Measurements from ENCODE around the gene TCF4.

TCF4 gene

DNA sequence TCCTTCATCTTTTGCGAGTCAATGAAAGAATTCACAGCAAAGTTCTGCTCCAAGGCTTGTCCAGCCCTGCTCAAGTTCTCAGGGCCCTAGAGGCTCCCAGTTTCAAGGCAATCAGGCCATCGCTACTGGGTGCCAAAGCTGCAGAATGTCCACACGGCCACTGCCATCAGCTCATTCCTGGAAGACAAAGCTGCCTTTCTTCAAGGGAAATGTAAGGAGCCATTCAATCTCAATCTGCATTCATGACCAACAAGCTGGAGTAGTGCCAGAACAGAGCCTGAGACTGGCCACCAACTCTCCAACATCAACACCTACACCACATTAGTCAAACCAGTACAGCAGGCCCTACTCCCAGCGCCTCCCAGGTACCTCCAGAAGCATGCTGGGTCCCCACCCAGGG is 202.2 kb downstream of the TCF4 start:
- DNase-seq (ENCODE audit: low spot score), result no peak

DNA sequence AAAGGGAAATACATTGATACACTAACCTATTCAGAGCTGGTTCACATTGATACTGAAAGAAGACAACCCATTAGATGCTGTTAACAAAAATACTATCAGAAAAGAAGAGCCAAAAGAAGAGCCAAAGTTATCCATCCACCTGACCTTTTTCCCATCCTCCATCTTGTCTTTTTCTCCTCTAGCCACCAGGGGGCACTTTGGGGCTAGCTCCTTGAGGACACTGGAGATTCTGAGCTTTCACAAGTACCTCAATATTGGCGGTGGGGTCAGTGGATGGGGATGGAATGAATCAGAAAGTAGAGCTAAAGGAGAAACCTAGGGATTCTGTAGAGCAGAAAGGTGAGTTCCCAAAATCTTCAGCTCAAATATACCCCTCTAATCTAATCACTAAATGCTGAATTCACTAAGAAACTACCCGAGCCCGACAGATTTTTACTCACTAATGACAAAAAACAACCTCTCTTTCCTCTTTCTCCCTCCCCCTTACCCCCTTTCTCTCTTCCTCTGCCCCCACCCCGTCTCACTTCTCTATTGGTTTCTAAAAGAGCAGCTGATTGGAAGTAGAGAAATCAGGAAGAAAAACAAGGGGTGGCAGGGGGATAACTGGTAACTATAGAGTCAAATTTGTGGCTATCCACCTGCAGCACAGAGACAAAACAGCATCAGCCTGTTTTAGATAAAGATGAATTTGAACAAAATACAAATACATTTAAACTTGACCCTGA is 203.3 kb downstream of the TCF4 start:
- DNase-seq (ENCODE audit: low spot score), result peak; percentile 39

DNA sequence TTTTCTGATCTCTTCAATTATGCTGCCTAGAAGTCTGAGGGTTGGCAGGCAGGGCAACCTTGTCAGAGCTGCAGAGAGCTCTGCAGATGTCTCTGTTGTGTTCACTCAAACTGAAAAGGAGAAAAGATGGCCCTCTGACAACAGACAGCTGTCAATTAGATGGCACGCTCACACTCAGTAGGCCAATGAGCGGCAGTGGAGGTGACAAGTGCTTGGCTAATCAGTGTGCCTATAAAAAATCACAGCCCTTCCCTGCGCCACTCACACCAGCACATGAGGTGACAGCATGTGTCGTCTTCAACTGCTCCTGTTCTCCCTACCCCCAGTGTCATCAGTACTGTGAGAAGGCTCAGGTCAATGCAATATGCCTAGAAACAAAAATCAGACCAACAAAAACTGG is 203.9 kb downstream of the TCF4 start:
- DNase-seq (ENCODE audit: low spot score), result no peak

DNA sequence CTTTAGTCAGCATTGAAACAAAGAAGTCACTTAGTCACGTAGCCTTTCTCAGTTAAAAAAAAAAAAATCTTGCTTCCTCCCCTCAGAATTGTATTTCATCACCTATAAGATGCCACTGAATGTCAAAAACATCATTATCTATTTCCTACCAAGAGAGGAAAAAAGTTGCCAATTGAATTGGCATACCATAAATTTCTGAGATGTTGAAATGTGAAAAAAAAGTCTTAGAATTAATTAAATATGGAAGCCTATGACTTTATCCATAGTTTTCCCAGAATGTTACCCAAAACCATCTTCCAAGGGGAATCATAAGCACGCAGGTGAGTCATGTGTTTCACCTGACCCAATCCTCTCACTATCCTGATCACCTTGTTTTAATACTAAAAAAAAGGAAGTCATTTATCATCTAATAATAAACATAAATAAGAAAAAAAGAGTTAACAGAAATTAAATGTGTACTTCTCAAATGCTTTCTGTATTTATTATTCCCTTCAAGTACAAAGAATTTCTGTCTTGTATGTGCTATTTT is 205.7 kb downstream of the TCF4 start:
- no peak for DNase-seq (ENCODE audit: low spot score)

DNA sequence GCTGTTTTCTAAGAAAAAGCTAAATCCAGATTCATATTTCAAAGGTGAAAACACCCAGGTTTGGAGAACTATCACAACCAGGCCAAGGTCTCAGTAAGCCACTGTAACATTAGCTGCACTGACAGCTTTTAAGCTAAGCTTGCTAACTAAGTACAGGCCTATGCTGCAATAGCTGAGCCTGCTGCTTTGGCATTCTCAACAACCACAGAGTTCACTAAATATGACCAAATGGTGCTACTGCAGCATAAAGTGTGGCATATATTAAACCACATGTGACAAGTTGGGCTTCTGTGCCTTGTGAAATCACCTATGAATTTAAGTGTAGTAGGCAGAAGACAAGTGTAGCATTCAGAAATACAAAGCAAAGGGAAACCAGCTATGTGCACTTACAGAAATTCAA is 206.7 kb downstream of the TCF4 start:
- peak; percentile 15 for DNase-seq (ENCODE audit: low spot score)

DNA sequence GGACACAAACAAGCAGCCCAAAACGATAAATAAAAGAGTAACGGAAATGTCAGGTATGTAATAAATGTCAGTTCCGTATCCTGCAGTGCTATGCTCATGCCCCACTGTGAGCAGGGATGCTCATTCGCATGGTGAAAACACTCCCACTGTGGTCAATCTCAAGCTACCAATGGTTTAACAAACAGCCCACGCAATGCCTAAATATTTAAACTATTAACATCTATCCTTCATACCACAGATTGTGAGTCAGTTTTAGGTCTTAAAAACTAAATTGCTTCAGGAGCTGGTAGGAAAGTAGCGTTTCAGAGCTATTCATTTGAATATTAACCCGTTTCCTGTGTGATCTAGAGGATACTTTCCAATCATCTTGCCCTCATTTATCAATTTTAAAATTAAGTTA is 207.4 kb downstream of the TCF4 start:
- no peak for DNase-seq (ENCODE audit: low spot score)

DNA sequence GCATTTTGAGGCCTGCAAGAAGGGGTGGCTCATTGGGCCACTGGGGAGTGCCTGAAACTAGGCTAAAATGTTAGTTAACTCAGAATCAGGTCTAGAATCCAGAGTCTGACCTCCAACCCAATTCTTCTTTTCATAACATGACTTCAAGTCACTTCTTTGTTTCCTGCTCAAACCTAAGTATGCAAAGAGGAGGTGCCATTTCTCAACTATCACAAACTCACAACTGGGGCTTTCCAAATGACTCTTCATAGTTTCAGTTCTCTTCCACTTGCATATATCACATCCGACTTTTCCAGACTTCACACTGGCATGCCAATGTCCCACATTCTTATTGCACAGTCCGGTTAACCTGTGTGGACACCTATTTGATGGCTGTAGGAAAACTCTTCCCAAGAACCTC is 211.6 kb downstream of the TCF4 start:
- no peak for DNase-seq (ENCODE audit: low spot score)

DNA sequence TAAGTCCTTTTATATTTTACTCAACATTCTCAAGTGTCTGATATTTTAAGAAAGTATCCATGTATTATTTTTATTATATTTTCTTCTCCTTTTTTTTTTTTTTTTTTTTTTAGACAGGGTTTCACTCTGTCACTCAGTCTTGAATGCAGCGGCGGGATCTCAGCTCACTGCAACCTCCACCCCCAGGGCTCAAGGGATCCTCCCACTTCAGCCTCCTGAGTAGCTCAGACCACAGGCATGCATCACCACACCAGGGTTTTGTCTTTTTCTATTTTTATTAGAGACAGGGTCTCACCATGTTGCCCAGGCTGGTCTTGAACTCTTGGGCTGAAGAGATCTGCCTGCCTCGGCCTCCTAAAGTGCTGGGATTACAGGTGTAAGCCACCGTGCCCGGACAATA is 212.1 kb downstream of the TCF4 start:
- no peak for DNase-seq (ENCODE audit: low spot score)

DNA sequence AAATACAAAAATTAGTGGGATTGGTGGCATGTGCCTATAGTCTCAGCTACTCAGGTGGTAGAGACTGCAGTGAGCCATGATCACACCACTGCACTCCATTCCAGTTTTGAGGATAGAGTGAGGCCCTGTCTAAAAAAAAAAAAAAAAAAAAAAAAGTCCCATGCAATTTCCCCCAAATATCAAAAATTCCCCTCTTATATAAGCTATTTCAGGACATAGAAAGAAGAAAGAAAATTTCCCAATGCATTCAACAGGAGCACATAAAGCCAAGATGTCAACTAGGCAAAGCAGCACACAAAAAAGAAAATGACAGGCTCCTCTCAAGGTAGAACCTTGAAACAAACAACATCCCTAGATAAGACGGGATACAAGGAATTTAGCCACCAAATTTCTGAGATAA is 213.3 kb downstream of the TCF4 start:
- DNase-seq (ENCODE audit: low spot score), result no peak

DNA sequence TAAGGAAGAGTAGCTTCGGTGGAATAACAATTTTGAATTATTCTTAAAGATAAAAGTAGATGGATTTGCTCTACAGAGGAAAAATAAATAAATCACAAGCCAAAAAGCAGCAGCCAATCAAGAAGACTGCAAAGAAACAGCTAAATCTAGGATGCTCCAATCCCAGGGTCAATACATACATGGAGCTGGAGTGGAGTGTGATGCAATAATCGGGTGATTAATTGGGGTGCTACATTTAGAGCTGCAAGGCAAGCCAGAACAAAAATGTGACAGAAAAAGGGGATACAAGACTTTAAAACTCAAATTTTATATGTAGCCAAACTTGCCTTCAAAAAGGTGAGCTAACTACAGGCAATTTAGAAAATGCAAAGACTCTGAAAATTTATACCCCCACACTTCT is 215.8 kb downstream of the TCF4 start:
- no peak for DNase-seq (ENCODE audit: low spot score)

DNA sequence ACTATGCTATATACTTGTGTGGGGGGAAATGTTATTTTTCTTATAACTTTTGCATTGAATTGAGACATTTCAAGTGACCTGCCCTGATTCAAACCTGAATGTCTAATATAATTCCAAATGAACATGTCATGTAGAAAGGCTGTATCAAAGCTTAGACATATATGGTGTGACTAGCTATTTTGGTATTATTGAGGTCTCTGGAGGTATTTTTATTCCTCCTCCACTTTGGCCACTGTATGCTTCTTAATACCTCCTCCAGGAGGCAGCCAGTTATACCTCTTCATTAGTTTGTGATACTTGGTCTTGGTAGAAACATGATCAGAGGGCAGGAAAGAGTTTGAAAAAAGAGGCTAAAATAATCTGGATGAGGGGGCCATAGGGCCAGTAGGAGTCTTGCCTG is 217.1 kb downstream of the TCF4 start:
- no peak for DNase-seq (ENCODE audit: low spot score)

DNA sequence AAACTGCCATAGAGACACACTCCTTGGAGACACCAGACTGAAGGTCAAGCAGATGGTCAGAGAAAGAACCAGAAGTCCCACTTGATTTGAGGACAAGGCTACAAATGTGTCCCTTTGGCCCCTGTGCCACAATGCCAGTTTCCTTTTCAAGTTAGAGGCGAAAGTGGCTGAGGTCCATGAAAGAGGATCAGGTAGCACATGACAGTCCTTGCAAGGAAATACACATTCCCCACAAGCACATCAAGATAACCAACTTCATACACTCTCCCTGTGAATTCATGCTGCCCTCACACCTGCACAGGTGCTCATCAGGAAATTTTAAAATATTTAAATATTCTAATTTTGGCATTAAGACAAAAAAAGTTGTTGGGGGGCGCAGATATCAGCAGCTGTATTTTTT is 218.6 kb downstream of the TCF4 start:
- DNase-seq (ENCODE audit: low spot score), result no peak

DNA sequence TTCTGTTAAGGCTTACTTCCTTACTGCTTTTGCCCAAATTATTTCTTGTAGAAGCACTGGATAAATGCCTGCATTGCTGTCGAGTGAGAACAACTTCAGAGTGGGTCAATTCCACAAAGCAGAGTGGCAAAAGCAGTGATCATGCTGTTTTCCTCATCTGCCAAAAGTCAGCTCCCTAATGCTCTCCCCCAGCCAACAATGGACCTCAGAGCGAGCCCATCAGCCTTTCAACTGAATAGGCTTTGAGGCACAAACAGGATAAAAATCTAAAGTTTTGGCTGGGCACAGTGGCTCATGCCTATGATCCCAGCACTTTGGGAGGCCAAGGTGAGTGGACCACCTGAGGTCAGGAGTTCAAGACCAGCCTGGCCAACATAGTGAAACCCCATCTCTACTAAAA is 222.7 kb downstream of the TCF4 start:
- DNase-seq (ENCODE audit: low spot score), result no peak

DNA sequence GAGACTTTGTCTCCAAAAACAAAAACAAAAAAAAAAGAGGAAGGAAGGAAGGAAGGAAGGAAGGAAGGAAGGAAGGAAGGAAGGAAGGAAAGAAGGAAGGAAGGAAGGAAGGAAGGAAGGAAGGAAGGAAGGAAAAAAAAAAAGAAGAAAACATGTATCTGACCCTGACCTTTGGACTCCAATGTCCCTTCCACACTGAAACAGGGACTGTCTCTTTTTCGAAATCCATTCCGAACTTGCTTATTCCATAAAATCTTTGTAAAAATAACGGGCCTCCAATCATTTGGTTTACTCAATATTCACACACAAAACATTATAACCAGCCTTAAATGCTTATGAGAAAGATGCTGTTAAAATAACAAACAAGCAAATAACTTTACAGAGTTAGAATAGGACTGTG is 225.7 kb downstream of the TCF4 start:
- no peak for DNase-seq (ENCODE audit: low spot score)

DNA sequence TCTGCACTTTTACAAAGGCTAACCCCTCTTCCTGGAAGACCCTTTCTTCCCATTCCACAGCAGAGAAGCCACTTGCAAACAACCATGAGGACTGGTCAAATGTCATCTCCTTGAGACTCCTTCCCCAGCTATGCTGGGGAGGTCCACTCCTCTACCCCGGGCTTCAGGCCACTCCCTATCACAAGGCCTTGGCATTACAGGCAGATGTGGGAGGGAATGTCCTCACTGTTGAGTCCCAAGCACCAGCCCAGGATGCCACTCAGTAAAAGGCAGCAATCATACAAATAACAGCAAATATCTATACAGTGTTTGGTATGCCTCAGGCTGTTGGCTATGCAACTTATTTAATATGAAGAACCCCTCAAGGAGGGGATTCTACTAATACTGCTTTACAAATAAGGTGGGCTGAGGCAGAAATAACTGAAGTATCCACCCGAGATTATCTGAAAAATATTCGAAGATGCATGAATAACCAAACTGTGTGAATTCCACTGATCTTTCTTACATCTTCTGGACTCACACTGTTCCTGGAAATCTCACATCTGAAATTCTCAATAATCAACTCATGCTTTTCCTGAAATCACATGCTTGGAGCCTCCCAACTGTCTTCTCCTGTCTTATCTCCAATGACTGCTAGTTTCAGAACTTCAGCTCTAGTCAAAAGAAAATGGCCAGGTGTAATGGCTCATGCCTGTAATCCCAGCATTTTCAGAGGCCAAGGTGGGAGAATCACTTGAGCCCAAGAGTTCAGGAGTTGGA is 226.3 kb downstream of the TCF4 start:
- DNase-seq (ENCODE audit: low spot score), result no peak

DNA sequence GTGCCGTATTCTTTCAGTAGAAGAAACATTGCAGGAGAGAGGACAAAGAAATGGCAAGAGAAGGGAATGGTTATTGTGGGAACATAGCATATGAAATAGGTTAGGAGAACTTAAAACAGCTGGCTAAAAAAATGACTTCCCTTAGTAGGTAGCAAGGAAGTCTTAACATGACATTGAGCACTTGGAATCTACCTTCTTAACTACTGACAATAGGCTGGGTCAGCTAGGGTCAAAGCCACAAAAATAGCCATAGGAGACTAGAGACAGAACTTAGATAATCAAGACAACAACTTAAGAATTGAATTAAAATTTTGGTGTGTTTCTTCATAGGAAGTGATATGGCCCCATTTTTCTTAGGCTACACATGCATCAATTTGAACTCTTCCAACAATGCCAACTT is 227.9 kb downstream of the TCF4 start:
- no peak for DNase-seq (ENCODE audit: low spot score)

DNA sequence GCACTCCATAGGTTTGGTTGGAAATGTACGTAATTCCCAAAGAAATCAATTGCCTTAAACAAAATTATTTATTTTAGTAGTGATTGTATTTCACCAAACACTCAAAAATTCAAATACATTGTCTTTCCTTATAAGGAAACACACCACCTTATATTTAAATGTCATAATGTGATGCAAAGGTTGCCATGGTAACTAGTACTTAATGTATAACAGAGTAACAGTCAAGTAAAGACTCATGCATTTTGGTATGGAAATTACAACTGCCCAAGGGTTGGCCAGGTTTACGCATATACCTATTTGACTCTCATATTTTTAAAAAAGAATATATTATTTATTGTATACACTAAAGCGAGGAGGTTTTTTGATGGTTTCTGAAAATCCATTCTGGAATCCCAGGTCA is 231.2 kb downstream of the TCF4 start:
- DNase-seq (ENCODE audit: low spot score), result no peak

DNA sequence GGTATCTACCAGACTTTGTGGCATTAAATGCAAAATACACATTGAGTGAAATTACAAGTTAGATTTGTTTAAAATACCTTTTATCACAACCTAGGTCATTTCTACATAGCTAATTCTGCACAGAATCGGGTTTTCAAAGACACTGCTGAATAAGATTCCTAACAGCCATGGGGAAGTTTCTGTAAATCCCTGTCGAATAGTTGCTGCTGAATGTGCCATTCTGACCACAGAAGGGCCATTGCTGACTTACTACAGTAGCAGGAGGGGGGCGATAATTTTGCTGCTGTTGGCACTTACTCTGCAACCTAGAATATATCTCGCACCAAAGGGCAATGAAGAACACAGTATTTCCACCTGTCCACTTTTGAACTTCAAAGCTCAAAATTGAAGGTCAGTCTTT is 232.8 kb downstream of the TCF4 start:
- DNase-seq (ENCODE audit: low spot score), result no peak

DNA sequence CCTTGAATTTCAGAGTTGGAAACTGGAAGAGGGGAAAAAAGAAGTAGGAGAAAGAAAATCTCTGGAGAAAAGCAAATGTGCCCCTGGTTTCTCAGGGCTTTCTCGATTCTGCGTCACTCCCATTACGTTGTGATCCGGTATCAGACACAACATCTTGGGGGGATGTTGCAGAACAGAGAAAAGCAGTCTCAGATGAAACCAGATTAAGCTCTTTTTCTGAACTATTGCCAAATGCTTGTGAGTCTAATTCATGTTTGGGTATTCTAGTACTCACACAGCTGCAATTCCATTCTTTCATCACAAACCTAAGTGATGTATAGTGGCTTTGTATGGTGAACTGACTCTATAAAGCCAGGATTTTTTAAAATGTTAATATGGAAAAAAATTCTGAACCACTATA is 233.2 kb downstream of the TCF4 start:
- DNase-seq (ENCODE audit: low spot score), result no peak

DNA sequence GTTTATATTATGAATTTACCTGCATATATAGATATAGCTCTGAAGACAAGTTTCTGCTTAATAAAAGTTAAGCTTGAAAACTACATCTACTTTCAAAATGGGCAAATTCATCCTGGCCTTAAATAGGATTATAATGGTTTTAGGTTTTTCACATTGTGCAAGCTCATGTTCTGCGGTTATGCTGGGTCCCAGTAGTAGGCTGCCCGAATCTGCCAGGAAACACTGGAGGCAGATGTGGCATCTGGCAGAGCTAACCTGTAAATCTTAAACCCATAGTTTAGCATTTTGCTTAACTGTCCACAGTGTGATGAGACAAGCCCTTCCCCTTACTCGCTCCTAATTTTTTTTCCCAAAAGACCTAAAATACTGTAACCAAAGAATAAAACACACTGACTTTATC is 234.2 kb downstream of the TCF4 start:
- no peak for DNase-seq (ENCODE audit: low spot score)

DNA sequence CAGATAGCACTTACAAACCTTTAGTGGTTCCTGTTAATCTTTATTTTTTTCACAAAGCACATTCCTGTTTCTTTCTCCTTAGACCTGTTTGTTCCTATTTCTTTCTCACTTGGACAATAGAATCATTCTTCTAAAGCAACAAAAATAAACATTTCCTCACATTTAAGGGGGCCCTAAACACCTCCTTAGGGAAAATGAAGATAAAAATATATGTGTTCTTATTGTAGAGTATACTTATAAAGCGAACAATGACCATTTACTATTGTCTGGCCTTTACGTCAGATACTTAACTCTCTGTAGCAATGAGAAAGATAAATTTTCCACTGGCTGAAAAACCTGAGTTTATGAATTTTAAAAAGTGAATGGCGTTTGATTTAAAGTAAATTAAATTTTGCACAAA is 234.6 kb downstream of the TCF4 start:
- DNase-seq (ENCODE audit: low spot score), result no peak

DNA sequence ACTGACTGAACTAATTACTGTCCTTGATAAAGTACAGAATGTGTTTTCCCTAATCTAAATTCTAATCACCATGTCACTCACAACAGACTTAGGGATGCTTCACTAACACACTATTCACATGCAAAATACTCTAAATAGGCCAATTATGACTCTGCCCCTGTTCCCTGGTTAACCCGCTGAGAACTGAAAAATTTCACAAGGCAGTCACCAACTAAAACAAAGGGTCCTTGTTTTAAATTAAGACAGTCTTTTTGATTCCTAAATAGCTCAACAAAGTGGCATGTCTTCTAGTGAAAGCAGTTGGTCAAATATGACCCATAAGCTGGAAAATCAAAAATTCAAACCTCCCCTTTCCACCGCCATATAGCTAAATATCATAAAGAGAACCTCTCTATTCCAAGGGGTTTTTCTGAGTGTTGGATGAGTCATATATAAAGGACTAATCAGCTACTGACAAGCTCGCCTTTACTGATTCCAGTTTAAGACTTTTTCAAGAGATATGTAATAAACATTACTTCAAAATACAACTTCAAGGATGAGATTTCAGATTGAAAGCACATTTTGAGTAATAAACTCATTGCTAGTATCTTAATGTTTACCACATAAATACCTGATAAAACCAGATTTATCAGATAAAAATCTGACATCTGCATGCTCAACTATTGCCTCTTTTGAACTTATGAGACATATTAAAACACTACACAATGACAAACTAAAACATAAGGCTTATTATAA is 235.8 kb downstream of the TCF4 start:
- no peak for DNase-seq (ENCODE audit: low spot score)

DNA sequence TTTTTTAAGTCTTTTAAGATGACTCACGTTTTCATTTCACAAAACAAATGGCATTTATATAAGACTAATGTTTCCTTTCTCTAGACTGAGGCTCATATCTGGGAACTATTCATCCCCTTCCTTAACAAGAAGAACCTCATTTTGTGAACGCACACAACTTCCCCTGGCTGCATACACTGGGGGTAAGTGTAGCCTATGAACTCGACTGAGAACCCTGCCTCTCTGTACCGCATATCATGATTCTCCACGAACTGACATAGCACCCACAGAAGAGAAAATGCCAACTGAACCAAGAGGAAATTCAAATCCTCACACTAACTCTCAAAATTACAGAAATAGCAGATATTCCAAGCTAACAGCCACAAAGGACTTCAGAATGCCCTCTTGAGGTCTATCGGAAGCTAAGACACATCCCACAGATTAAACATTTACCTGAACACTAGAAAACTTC is 236.7 kb downstream of the TCF4 start:
- DNase-seq (ENCODE audit: low spot score), result no peak
